Activated B cell treated with CpG ODN at 0.5 μM for 24 hours (primary cell): ENCODE measurements around the gene FMNL2. TPM values are rescaled to one million over a fixed set of nuclear protein-coding genes. Genes with fewer than 3 reads are reported as not detected.

Source experiments
- ATAC-seq: fragments of 200-7000 bp; cut with Tn5 transposase; one replicate; pipeline ENCODE4 v1.10.0; 2021; ENCODE audit warnings: low read depth, mild to moderate bottlenecking, moderate library complexity
- CTCF ChIA-PET: fragments of 350-600 bp; sonication (Branson Sonifier 250); formaldehyde crosslinking; loops from one replicate; lab custom pipeline; 2021; ENCODE audit warnings: antibody characterized with exemption; lab: Charles Lee
- POLR2A ChIA-PET: fragments of 350-600 bp; sonication (Branson Sonifier 250); formaldehyde crosslinking; loops from one replicate; lab custom pipeline; 2021; ENCODE audit warnings: antibody characterized with exemption; lab: Charles Lee
- DNase-seq: peaks from one replicate; pipeline ENCODE4 v3.0.0; 2022
- H3K27ac Mint-ChIP-seq: one replicate; pipeline ENCODE4 v1.8.0; 2020; ENCODE audit warnings: mixed read lengths
- H3K27me3 Mint-ChIP-seq: one replicate; pipeline ENCODE4 v1.8.0; 2021; ENCODE audit warnings: mixed read lengths
- H3K36me3 Mint-ChIP-seq: one replicate; pipeline ENCODE4 v1.8.0; 2021; ENCODE audit warnings: low read depth, mixed read lengths
- H3K4me1 Mint-ChIP-seq: one replicate; pipeline ENCODE4 v1.8.0; 2021; ENCODE audit warnings: mixed read lengths
- H3K4me3 Mint-ChIP-seq: one replicate; pipeline ENCODE4 v1.8.0; 2020; ENCODE audit warnings: mild to moderate bottlenecking, mixed read lengths
- H3K9me3 Mint-ChIP-seq: one replicate; pipeline ENCODE4 v1.8.0; 2020; ENCODE audit warnings: mixed read lengths
- CTCF ChIP-seq: fragments of 200-600 bp; IDR thresholded peaks from one replicate; pipeline ENCODE4 v1.8.0; 2022; ENCODE audit warnings: antibody characterized with exemption, mild to moderate bottlenecking
- intact Hi-C: fragments of 100-400 bp; cut with micrococcal nuclease; formaldehyde crosslinking; loops from one replicate; pipeline ENCODE4 v1.15.1; 2024
- total RNA-seq: library from RNA; stranded (reverse); gene quantifications from 2 replicates; pipeline ENCODE4 v1.2.3, GENCODE V29; 2022

The FMNL2 gene
- total RNA-seq, 1 donor from 2014 or later, result 4.0 TPM

- ChIA-PET CTCF (no interaction called here), POLR2A (no interaction called here)
- DNase-seq (no peak), ATAC-seq (no peak)
- intact Hi-C loops, result no loop called here
- Mint-ChIP-seq H3K4me1 (peaks cover 8% of the 10 kb centered on the region), H3K27me3 (no peaks in the 10 kb centered on the region), H3K27ac (no peak overlapping the region), H3K9me3 (no peaks in the 10 kb centered on the region), H3K36me3 (no peaks in the 10 kb centered on the region), H3K4me3 (no peak overlapping the region)
- no peak for TF ChIP-seq CTCF
Observed at GRCh38 chr2:152510621-152511020, 175.6 kb downstream of the FMNL2 start.

GRCh38 chr2:152511981-152512380 is 177.0 kb downstream of the FMNL2 start:
- H3K9me3 Mint-ChIP-seq, result no peaks in the 10 kb centered on the region
- no peak for TF ChIP-seq CTCF
- CTCF ChIA-PET, result no interaction called here
- H3K36me3 Mint-ChIP-seq, result no peaks in the 10 kb centered on the region
- POLR2A ChIA-PET, result no interaction called here
- ATAC-seq (no peak), DNase-seq (no peak)
- intact Hi-C loops, result no loop called here
- no peak overlapping the region for H3K4me3 Mint-ChIP-seq
- H3K27ac Mint-ChIP-seq, result no peak overlapping the region
- no peaks in the 10 kb centered on the region for H3K27me3 Mint-ChIP-seq
- H3K4me1 Mint-ChIP-seq, result peaks cover 5% of the 10 kb centered on the region

GRCh38 chr2:152513029-152513428 is 178.1 kb downstream of the FMNL2 start:
- no peaks in the 10 kb centered on the region for H3K27me3 Mint-ChIP-seq
- ChIA-PET CTCF (no interaction called here), POLR2A (no interaction called here)
- intact Hi-C loops, result no loop called here
- no peaks in the 10 kb centered on the region for H3K4me1 Mint-ChIP-seq
- TF ChIP-seq CTCF, result no peak
- ATAC-seq (no peak), DNase-seq (no peak)
- H3K9me3 Mint-ChIP-seq, result no peaks in the 10 kb centered on the region
- no peak overlapping the region for H3K4me3 Mint-ChIP-seq
- H3K27ac Mint-ChIP-seq, result no peak overlapping the region
- no peaks in the 10 kb centered on the region for H3K36me3 Mint-ChIP-seq

GRCh38 chr2:152513681-152514080 is 178.7 kb downstream of the FMNL2 start:
- intact Hi-C loops, result no loop called here

GRCh38 chr2:152518034-152518433 is 183.1 kb downstream of the FMNL2 start:
- intact Hi-C loops, result no loop called here
- Mint-ChIP-seq H3K4me3 (no peak overlapping the region), H3K36me3 (no peaks in the 10 kb centered on the region), H3K4me1 (no peaks in the 10 kb centered on the region), H3K27me3 (no peaks in the 10 kb centered on the region), H3K9me3 (no peaks in the 10 kb centered on the region), H3K27ac (no peak overlapping the region)
- no peak for TF ChIP-seq CTCF
- ChIA-PET POLR2A (no interaction called here), CTCF (no interaction called here)
- ATAC-seq (no peak), DNase-seq (no peak)

More at GRCh38 chr2:152513681-152514080, 178.7 kb downstream of the FMNL2 start:
- H3K4me1 Mint-ChIP-seq, result no peaks in the 10 kb centered on the region
- ChIA-PET CTCF (no interaction called here), POLR2A (no interaction called here)
- H3K9me3 Mint-ChIP-seq, result no peaks in the 10 kb centered on the region
- H3K36me3 Mint-ChIP-seq, result no peaks in the 10 kb centered on the region
- TF ChIP-seq CTCF, result no peak
- H3K27me3 Mint-ChIP-seq, result no peaks in the 10 kb centered on the region
- H3K4me3 Mint-ChIP-seq, result no peak overlapping the region
- DNase-seq (no peak), ATAC-seq (no peak)
- no peak overlapping the region for H3K27ac Mint-ChIP-seq
